SK-MEL-5 (cell line): ENCODE measurements around the gene METTL6. TPM values are rescaled to one million over a fixed set of nuclear protein-coding genes. Genes with fewer than 3 reads are reported as not detected.
"Not testable (repeated sequence)": the region's sequence is repeated elsewhere in the genome, so short reads cannot be mapped to it uniquely, and the experiment has no call there.

Experiments used
- DNase-seq: peaks from one replicate; pipeline ENCODE4 v3.0.0-alpha.2; 2016; ENCODE audit warnings: low read depth, low spot score
- in situ Hi-C: cut with HindIII; loops from 2 replicates; pipeline ENCODE4 v1.10.0; 2016; ENCODE audit warnings: low sequenced_read_pairs, high pct_unique_total_duplicates, low pct_unique_long_range_greater_than_20kb
- total RNA-seq: library from RNA; depleted of rRNA; stranded (reverse); fragments of >200 nt; shearing (Covaris generic); gene quantifications from 2 replicates; pipeline ENCODE4 v1.2.3, GENCODE V29; 2014

The METTL6 gene
- total RNA-seq, 1 experiment from 2014 or later: 29.2 TPM

DNA sequence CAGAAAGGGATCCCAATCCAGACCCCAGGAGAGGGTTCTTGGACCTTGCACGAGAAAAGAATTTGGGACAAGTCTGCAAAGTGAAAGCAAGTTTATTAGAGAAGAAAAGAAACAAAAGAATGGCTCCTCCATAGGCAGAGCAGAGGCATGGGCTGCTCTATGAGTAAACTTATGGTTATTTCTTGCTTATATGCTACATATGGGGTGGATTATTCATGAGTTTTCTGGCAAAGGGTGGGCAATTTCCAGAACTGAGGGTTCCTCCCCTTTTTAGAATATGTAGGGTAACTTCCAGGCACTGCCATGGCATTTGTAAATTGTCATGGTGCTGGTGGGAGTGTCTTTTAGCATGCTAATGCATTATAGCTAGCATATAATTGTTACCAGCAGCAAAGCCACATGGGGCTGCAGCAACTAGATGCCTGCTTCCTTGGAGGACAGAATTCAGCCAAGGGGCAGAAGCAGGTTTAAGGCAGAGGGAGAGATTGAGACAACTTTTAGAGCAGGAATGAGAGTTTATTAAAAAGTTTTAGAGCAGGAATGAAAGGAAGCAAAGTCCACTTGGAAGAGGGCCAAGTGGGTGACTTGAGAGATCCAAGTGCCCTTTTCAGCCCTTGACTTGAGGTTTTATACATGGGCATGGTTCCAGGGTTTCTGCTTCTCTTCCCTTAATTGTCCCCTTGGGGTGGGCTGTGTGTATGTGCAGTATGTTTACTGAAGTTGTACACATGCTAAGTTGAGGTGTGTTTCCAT, 41.3 kb downstream of the METTL6 start:
- DNase-seq: peak; percentile 71
- in situ Hi-C loops: no loop called here

DNA sequence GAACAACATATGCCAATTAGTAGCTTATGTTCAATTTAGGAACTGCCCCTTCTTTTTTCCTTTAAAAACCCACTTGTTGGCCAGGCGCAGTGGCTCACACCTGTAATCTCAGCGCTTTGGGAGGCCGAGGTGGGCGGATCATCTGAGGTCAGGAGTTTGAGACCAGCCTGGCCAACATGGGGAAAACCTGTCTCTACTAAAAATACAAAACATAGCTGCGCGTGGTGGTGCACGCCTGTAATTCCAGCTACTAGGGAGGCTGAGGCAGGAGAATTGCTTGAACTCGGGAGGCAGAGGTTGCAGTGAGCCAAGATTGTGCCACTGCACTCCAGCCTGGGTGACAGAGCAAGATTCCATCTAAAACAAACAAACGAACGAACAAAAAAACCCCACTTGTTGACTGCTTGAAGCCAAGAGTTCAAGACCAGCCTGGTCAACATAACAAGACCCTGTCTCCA, 42.1 kb downstream of the METTL6 start:
- in situ Hi-C loops, DNase-seq: not testable (repeated sequence)

DNA sequence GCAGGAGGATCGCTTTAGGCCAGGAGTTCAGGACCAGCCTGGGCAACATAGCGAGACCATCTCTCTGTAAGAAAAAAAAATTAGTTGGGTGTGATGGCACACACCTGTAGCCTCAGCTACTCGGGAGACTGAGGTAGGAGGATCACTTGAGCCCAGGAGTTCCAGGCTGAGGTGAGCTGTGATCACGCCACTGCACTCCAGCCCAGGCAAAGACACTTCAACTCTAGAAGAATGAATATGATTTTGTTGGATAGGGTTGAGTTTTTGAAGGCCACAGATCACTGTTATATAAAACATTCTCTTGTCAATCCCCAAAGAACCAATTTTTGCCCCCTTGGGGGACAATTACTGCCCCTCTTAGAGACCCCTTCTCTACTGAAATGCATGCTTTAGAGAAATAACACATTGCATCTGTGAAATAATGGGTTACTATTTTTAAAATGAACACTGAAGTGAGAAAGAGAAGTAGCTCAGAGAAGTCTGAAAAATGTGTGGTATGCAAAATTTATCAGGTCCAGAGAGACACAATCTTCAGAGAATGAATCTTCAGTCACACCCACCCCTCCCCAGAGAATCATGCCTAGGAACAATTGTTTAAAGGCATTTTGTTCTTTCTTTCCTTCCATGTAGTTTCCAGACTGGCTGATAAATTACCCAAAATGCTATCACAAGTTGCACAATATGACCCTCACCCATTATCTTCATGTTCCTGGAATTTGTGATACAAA, 42.7 kb downstream of the METTL6 start:
- no peak for DNase-seq
- in situ Hi-C loops: no loop called here

DNA sequence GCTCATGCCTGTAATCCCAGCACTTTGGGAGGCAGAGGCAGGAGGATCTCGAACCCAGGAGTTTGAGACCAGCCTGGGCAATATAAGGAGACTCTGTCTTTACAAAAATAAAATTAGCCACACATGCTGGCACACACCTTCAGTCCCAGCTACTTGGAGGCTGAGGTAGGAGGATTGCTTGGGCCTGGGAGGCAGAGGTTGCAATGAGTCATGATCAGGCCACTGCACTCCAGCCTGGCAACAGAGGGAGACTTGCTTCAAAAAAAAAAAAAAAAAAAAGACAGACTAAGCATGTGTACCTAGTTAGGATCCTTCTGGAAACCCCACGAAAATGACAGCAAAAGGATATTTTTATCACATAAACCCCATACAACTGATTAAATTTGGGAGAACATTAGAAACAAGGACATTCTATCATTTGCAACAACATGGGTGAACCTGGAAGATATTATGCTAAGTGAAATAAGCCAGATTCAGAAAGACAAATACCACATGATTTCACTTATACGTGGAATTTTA, 44.9 kb downstream of the METTL6 start:
- in situ Hi-C loops: no loop called here
- no peak for DNase-seq

DNA sequence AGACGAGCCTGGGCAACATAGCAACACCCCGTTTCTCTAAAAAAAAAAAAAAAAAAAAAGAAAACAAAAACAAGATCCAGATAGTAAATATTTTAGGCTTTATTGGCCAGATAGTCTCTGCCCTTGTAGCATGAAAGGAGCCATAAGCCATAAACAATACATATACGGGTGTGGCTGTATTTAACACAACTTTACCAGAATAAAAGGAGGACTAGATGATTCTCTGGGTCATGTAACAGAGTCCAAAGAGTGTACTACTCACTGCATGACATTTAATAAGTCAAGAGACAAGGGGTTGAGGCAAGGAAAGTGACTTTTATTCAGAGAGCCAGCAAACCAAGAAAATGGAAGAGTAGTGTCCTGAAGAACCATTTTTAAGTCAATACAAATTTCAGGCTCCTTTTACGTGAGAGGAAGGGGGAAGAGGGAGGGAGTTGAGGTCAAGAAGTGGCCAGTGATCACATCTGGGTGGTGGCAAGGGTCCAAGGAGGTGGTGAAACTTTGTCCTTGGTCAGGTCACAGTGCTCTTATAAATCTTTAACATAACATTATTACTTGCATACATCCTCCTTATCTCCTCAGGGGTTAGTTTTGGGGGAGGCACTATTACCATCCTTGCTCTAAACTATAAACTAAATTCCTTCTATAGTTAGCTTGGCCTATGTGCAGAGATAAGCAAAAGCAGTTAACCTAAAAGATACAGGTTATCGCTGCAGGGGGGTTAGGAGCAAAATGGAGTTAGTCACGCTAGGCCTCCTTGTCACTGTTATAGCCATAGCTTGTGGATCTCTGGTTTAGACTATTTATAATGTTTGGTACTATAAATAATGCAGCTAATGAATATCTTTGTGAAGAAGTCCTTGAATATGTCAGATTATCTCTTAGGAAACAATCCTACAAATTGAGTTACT, 46.1 kb downstream of the METTL6 start:
- in situ Hi-C loops: no loop called here
- DNase-seq: no peak

DNA sequence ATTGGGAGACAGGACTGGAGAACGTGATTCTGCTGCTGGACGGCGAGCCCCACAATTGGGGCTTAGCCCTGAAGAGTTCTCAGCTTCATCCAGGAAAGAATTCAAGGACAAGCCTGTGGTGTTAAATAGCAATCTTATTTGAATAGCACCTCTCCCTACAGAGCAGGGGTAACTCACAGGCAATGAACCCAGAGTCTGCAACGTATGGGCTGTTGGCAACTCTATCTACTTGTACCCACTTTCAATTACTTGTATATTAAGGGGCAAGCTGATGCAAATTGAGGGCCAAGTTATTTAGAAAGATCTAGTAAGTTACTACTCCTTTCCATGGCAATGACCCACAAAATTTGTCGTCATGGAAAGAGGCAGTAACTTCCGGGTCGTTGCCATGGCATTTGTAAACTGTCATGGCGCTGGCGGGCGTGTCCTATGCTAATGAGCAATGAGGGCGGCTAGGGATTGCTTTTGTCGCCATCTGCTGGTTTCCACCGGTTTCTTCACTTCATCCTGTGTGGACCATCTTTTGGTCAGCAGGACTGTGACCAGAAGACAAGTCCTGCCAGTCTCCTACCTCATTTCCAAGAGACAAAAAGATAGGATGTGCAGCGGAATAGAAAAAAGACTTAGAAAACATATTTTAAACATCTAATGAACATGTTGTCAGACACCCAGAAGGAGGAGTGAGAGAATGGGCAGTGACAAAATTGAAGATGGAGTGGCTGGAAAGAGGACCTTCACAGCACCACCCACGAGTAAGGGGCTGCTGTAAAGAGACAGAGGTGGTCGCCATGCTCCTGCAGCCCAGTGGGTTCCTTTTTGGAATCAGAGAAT, 49.2 kb downstream of the METTL6 start:
- in situ Hi-C loops: no loop called here
- DNase-seq: peak; percentile 96

DNA sequence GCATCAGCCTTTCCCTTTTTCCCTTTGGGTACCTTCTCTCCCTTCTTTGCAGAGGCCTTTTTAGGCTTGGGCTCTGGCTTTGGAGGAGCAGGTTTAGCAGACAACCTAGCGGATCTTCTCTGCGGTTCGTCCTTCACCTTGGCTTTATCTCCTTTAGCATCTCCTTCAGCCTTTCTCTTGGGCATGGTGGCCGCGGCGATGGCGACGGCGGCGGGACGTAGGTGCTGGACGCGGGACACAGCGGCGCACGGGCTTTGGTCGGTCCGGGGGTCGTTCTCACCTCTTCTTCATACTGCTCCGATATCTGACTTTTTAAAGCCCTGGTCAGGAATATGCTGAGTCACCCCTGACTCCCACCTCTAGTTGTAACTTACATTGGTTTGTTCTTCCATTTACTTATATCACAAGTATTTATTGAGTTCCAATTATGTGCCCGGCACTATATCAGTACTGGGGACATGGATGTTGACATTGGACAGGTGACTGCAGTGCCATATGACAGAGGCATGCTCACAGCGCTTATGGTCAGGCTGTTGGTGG, 51.8 kb downstream of the METTL6 start:
- no peak for DNase-seq
- in situ Hi-C loops: no loop called here

DNA sequence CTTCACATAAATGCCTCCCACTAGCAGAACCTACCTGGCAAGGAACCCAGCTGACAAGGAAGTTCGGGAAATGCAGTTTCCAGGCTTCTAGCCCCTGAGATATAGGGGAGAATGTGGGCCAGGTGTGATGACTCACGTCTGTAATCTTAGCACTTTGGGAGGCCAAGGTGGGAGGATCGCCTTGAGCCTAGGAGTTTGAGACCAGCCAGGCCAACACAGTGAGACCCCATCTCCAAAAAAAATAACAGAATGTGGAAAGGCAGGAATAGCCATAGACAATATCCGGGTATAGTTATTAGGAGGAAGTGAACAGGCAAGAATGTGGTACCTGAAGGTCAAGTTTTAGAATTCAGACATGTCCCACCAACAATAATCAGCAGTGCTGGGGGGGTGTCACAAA, 54.4 kb downstream of the METTL6 start:
- no peak for DNase-seq
- in situ Hi-C loops: no loop called here

DNA sequence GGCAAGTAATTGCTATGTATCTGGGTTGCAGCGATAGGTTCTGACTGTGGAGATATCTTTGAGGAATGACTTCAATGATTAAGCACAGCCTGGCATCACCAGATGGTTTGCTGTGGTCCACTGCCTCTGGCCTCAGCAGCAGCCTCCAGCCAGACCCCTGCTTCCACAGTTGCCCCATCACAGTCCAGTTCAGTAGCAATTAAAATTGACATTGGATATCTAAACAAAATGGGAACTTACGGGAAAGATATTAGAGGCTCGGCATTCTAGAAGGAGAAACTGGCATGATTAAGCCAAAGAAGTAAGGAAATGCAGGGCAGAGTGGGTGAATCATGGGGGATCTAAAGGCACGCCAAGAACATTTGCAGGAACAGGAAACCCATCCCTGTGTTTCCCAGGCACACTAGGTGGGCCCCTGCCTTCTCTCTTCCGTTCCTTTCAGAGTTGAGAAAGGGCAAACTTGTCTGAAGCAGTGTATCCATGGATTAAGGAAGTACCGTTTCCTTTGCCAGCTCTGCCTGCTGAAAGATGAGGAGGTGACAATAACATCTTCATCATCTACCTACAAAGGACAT, 58.7 kb downstream of the METTL6 start:
- no peak for DNase-seq
- in situ Hi-C loops: no loop called here

DNA sequence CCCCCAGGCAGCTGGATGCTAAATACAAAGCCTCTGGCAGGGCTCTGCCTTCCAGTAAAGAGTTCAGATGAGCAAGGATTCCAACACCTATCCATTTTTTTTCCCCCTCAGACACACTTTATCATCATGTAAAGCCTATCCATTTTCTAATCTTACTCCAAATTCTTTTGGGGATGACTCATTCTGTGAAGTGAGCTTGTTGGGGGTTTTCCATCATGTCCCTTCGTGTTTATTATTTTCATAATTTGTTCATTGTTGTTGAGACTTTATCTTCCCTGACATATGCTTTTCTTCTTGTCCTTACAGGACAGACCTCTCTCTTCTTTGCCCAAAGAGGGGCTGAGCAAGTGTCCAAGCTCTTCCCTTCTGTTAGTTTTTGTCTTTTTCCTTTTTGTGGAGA, 60.3 kb downstream of the METTL6 start:
- in situ Hi-C loops: no loop called here
- DNase-seq: no peak

DNA sequence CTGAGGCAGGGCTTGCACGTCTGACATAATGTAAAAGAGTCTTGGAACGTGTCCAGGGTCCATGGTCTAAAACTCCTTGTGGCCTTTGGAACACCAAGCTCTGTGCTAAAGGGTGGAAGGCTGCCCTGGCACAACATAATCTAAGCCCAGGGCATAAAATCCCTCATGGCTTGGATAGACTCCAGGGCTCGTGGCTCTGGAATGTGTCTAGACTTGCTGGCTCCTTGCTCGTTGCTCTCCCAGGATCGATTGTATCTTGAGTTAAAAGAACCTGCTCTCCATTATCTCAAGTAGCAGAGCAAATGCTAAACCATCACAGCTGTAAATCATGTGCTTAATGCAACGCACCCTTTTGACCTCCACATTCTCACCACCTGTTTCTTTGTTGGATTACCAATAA, 63.3 kb downstream of the METTL6 start:
- in situ Hi-C loops: not testable (repeated sequence)

DNA sequence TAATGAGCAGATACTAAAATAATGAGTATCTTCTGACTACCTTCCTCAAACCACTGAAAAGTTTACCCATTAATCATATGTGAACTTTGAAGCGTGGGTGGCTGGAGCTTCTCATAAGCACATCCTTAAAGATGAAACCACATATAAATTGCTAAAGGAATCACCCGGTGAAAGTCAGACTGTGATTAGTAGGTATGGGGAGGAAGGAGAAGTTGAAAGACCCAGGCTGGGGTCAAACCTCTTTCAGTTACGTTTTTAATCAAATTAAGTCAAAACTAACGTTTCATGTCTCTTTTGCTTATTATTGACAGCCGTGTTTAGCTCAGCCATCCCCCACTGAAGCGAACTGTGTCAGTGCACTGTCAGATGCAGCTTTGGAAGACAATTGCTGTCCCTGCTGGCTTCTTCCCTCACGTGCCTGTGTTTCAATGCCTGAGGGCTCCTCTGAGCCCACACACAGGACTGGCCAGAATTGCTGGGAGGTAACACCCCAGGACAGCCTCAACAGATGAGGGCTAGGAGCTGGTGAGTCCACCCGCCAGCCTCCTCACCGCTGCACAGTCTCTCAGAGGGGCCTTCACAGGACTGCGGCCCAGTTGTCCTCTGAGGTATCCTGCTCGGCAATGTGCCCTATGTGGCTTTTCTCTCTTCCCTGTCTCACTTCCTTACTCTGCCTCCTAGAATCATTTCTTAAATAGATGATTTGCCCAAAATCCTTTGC, 65.7 kb downstream of the METTL6 start:
- no peak for DNase-seq

More for the DNA sequence above, 63.3 kb downstream of the METTL6 start:
- not testable (repeated sequence) for DNase-seq

DNA sequence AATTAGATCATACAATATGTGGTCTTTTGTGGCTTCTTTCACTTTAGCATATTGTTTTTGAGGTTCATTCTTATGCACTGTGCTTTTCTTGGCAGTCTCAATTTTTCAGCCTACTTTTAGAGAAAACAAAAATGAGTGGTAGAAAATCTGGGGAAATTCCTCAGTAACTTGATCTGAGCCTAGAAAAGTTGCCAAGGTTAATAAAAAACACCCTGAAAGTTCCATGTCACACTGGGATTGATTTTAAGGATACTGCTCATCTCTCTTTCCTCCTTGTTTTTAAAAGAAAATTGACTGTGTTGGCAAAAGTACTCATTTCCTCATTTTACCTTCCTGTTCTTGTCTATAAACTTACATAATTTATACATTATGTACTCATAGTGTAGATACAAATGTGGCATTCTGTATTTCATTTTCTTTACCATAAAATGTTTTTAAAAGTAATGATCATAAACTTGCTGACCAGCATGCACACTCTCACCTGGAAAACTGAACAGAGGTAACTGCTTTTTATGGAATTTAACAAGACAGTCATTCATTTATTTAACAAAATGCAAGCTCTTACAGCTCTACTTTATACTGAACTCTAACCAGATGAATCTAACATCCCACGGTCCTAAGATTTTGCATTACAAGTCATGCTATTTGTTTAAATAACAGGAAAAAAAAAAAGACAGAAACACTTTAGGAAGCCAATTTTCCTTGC, 66.4 kb downstream of the METTL6 start:
- in situ Hi-C loops: no loop called here
- no peak for DNase-seq

More for the DNA sequence above, 65.7 kb downstream of the METTL6 start:
- in situ Hi-C loops: no loop called here
